Fibroblast of upper back skin (primary cell): ENCODE data around the gene CELF4.

ENCODE experiments used
- DNase-seq: peaks from one replicate; pipeline ENCODE4 v3.0.0-alpha.2; 2013

CELF4 gene

DNA sequence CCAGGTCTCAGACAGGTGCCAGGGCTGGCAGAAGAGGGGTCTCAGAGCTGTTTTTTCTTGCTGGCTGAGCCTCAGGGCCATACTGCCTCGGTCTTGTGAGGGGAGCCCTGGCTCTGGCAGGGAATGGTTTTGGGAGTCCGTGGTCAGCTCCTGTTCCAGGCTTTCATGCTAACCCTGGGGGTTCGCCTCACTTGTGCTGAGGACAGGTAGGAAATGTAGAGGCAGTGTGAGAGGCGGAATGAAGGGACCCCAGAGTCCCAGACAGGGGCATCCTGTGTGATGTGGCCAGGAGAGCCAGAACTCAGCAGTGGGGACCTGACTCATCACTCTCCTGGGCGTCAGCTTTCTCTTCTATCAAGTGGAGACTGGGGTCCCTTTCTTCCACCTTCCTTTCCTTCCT lies 5.7 kb upstream of the CELF4 start:
- DNase-seq = no peak

GRCh38 chr18:37570336-37570930 lies 4.8 kb upstream of the CELF4 start:
- DNase-seq = no peak

DNA sequence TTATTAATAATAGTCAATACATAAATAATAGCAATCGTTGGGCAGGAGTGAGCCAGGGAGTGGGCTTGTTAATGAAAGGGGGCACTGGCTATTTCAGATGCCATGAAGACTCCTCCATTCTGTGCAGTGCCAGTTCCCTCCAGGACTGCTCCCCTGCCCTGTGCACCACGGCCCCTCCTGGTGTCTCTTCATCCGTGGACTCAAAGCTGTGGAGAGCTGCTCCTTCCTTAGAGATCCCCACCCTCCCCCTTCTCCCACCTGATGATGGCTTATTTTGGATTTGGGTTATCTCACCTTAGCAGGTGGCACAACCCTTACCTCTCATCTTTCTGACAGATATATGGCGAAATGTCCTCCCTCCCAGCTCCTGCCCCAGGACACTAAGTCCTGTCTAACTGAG lies 3.1 kb upstream of the CELF4 start:
- no peak for DNase-seq

- no peak for DNase-seq
Observed at GRCh38 chr18:37567994-37568359, 2.4 kb upstream of the CELF4 start.

DNA sequence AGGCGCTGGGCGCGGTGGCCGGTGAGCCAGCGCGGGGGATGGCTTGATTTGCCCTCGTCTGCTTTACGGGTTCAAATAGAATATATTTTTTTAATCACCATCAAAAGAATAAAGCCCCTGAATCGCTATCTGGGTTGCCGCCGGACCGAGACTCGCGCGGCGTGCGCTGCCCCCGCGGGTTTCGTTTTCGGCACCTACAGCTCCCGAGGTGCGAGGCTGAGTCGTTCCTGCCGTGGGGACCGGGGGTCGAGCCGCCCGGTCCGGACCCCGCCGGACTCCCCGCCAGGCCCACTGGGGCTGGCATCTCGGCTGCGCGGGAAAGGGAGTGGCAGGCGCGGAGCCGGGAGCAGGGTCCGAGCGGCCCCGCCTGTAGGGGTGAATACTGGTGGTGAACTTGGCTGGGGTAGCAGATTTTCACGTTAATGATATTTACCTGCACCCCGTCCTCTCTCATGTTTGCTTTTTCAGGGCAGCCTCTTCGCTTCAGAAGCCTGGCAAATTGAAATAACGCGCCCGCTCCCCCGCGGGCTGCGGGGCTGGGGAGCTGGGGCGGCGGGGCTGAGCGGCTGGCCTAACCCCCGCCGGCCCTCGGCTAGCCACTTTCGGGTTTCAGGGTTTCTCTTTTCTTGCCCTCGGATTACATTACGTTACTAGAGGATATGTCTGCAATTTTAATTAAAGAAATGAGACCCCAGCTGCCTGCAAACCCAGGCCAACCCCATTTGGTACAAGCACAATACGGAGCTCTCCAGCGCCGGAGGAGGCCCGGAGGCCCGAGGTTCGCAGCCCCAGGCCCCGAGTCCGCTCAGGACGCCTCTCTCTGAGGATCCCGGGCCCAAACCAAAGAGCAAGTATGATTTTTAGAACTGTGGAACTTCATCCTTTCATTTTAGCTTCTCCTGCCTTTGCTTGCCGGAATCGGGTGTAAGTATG lies 1.7 kb upstream of the CELF4 start:
- DNase-seq = no peak

GRCh38 chr18:37566479-37567060 lies 972 bp upstream of the CELF4 start:
- DNase-seq = no peak

GRCh38 chr18:37565977-37566478 lies 430 bp upstream of the CELF4 start:
- peak; percentile 21 for DNase-seq

DNA sequence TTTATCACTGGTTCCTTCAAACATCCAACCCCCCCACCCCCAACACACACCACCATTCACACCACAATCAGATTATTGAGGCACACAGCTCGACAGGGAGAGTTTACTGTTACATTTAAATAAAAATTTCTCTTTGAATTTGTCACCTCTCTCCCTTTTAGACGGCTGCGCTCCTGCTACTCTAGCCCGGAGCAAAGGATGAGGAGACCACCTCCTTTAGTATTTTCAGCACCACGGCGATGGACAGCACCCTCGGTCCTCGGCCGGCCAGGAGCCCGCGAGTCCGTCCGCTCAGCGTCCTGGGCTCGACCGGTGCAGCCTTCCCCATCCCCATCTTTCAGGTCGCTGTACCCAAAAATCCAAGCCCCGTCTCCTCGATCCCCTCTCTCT lies 892 bp downstream of the CELF4 start:
- DNase-seq = peak; percentile 40

GRCh38 chr18:37563931-37564392 lies 1.6 kb downstream of the CELF4 start:
- DNase-seq = no peak

- DNase-seq = no peak
Observed at GRCh38 chr18:37561986-37562385, 3.6 kb downstream of the CELF4 start.

GRCh38 chr18:37560003-37560402 lies 5.6 kb downstream of the CELF4 start:
- DNase-seq = no peak

- no peak for DNase-seq
Observed at GRCh38 chr18:37559194-37559593, 6.4 kb downstream of the CELF4 start.

DNA sequence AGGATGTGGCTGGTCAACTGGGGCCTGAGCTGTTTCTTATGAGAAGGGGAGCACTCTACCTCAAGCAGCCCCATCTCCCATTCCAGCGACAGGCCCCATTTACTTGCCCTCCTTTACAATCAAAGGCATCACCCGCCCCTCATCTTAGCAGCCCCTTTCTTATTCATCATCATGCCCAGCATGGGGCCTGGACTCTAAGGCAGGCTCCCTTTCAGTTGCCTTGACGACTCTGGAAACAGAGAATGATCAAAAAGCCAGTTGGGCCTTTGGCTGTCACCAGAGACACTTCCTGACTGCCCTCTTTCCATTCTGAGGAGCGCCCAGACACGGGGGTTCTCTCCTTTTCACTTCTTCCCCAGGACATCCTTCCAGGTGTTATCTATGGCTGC lies 11.2 kb downstream of the CELF4 start:
- DNase-seq = no peak

GRCh38 chr18:37553633-37554398 lies 11.8 kb downstream of the CELF4 start:
- no peak for DNase-seq

DNA sequence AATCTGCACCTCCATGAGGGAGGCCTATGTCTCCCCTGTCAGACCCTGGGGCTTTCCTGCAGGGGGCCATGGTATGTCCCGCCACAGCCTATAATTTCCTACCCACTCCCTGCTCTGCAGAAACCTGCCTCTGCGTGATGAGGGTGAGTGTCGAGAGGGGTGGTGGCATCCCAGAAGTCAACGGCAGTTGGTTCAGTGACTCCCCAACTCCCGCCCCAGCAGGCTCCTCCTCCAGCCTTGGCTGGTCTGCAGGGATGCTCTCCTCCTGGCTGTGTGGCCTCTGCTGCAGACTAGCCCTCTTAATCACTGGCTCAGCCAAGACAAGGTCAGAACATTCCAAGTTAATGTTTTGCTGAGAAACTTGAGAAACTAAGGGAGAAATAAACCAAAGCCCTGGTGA lies 13.3 kb downstream of the CELF4 start:
- no peak for DNase-seq

- no peak for DNase-seq
Observed at GRCh38 chr18:37551846-37552245, 13.8 kb downstream of the CELF4 start.

DNA sequence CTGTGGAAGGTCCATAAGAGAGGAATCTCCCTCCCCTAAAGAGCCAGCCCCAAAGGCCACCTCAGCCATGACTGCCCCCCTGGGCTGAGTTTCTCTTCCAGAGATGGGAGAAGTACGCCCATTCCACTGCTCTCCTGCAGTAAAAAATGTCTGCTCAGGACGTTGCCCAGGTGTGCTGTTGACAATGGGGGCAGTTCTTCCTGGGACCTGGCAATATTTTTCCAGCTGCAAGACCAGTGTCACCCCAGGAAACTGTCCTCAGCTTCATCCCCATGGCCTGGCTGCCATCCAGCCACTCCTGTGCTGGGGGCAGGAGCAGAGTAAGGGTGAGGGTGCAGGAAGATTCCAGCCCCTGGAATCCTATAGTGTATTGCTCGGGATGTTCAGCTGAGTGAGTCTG lies 14.3 kb downstream of the CELF4 start:
- no peak for DNase-seq

- no peak for DNase-seq
Observed at GRCh38 chr18:37550118-37550875, 15.3 kb downstream of the CELF4 start.

DNA sequence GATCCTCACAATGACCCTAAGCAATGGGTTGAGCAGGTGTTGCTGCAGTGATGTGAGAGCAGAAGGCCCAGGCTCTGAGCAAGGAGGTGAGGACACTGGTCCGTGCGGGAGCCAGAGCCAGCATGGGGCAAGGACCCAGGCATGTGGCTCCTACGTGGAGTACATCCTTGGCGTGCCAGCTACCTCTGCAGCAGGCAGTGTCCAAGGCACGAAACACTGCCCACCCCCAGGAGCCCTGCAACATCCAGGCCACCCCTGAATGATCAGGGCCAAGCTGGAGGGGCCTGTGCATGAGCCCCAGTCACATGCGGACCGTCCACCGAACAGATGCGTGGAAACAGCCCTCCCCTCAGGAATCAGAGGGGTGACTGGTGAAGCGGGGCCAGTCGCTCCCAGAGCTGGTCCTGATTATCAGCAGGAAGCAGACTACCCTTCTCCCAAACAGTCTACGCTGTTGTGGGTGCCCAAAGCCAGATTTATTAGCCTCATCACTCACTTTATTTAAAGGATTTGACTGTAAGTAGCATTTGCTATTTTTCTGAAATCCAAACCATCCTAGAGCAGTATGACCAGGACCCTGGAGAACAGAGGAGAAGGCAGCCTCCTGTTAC lies 16.8 kb downstream of the CELF4 start:
- no peak for DNase-seq

- DNase-seq = no peak
Observed at GRCh38 chr18:37547196-37547827, 18.3 kb downstream of the CELF4 start.

- no peak for DNase-seq
Observed at GRCh38 chr18:37546651-37547050, 18.9 kb downstream of the CELF4 start.

DNA sequence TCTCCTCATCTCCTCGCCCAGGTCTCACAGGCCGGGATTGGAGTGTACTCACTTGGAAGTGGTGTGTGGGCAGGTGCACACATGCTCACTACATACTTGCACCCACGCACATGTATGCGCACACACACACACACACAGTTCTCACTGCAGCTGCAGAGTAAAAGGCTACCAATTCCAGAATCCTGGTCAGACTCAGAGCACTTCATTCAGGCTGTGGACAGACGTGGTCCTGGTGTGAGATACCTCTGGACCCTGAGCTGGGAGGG lies 19.4 kb downstream of the CELF4 start:
- no peak for DNase-seq
